Activated naive CD8-positive, alpha-beta T cell (primary cell): Measurements from ENCODE around the gene COL10A1.
A peak's percentile ranks its signal among the peaks of the same experiment; 100 is the strongest.
"Not testable (repeated sequence)": the region's sequence is repeated elsewhere in the genome, so short reads cannot be mapped to it uniquely, and the experiment has no call there.

Experiments used
- H3K27ac Mint-ChIP-seq: one replicate; pipeline ENCODE4 v1.8.0; 2021; ENCODE audit warnings: mixed read lengths
- H3K27me3 Mint-ChIP-seq: one replicate; pipeline ENCODE4 v1.8.0; 2021; ENCODE audit warnings: mixed read lengths
- H3K36me3 Mint-ChIP-seq: one replicate; pipeline ENCODE4 v1.8.0; 2021; ENCODE audit warnings: mixed read lengths
- H3K4me1 Mint-ChIP-seq: one replicate; pipeline ENCODE4 v1.8.0; 2021; ENCODE audit warnings: low read depth, mixed read lengths
- H3K4me3 Mint-ChIP-seq: one replicate; pipeline ENCODE4 v1.8.0; 2021; ENCODE audit warnings: mild to moderate bottlenecking, mixed read lengths
- H3K9me3 Mint-ChIP-seq: one replicate; pipeline ENCODE4 v1.8.0; 2021; ENCODE audit warnings: low read depth, mixed read lengths

Gene COL10A1

DNA sequence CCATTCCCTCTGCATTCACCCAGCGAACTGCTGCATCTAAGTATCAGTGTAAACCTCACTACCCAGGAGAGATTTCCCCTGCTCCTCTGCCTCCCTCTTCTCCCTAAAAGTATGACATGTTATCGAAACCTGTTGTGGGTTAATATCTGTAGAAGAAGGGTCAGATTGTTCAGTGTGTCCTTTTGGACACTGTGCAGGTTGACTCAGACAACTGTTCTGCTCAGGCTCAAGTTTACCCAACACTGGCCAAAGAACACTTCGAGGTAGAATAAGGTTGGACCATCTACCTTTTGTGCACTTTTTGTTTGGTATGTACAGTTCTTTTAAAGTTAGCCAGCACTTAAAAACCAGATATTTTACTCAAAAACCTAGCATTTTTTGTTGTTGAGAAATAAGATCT is 20.7 kb downstream of the COL10A1 start:
- H3K4me3 Mint-ChIP-seq: no peak overlapping the region
- no peak overlapping the region for H3K27ac Mint-ChIP-seq
- peaks cover 57% of the 10 kb centered on the region for H3K4me1 Mint-ChIP-seq
- H3K27me3 Mint-ChIP-seq: no peaks in the 10 kb centered on the region
- H3K36me3 Mint-ChIP-seq: peaks cover 5% of the 10 kb centered on the region
- H3K9me3 Mint-ChIP-seq: no peaks in the 10 kb centered on the region

DNA sequence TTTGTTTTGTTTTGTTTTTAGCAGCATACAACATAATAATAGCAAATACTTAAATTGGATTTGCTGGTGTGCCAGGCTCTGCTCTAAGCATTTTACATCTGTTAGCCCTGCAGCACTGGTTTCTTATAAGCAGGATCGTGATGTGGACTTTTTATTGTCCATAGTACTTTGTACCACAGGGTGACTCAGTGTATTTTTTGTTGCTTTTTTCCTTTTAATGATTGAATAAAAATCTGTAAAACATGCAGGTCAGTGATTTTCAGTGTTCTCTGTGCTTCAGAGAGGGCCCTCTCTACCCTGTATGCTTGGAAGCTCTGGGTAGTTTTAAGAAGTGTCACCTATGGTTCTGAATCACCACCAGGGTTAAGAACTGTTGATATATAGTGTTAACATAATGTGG is 21.3 kb downstream of the COL10A1 start:
- Mint-ChIP-seq H3K9me3 (no peaks in the 10 kb centered on the region), H3K4me3 (no peak overlapping the region), H3K36me3 (peaks cover 4% of the 10 kb centered on the region), H3K4me1 (peaks cover 62% of the 10 kb centered on the region), H3K27ac (no peak overlapping the region), H3K27me3 (no peaks in the 10 kb centered on the region)

DNA sequence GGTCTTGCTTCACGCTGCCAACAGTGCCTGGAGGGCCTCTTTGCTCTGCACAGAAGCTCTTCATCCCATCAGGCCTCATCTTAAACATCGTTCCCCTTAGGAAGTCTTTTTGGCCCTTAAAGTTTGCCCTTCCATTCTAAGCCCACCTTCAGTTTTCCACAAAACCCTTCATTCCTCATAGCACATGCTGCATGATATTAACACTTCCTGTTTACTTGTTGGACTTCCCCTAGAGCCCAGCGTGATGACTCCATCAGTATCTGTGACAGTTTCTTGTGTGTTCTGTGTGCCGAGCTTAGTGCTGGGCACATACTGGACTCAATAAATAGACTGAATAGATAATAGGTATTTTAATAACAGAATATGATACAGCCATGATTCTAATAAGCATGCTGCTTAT is 23.1 kb downstream of the COL10A1 start:
- Mint-ChIP-seq H3K4me1 (peaks cover 63% of the 10 kb centered on the region), H3K9me3 (no peaks in the 10 kb centered on the region), H3K4me3 (peak overlapping the region; percentile 94), H3K36me3 (peaks cover 2% of the 10 kb centered on the region), H3K27ac (no peak overlapping the region), H3K27me3 (no peaks in the 10 kb centered on the region)

DNA sequence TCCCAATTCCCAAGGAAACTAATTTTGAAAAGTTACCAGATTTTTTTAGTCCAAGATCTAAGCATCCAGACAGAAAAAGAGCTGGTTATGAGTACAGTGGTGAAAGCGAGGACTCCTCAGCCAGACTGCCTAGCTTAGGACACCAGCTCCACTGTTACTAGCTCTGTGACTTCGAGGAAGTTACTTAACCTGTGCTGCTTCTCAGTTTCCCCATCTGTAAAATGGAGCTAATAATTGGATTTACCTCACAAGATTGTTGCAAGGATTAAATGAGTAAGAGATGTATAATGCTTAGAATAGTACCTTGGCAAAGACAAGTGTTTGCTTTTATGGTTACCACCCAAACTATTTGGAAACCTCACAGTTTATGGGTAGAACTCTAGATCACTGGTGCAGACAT is 24.1 kb downstream of the COL10A1 start:
- H3K36me3 Mint-ChIP-seq: peaks cover 2% of the 10 kb centered on the region
- H3K4me1 Mint-ChIP-seq: peaks cover 63% of the 10 kb centered on the region
- no peaks in the 10 kb centered on the region for H3K9me3 Mint-ChIP-seq
- H3K4me3 Mint-ChIP-seq: peak overlapping the region; percentile 94
- no peaks in the 10 kb centered on the region for H3K27me3 Mint-ChIP-seq
- peak overlapping the region; percentile 92 for H3K27ac Mint-ChIP-seq

DNA sequence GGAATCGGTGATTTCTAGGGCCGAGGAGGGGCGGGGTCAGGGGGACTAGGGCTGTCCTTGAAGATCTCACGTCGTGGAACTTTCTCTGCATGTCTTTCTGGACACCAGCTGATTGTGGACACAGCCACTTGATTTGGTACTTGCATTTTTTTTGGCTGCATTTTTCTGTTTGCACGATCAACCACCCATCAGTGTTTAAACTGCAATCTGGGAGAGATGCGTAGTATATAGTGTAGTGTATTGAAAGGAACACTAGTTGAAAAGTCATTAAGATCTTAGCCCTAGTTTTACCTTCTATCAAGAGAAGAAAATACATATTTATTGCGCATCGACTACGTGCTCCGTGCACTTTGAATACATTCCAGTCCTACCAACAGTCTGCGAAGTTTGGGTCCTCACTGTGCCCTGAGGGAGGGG is 24.6 kb downstream of the COL10A1 start:
- H3K27me3 Mint-ChIP-seq: no peaks in the 10 kb centered on the region
- peak overlapping the region; percentile 92 for H3K27ac Mint-ChIP-seq
- H3K4me3 Mint-ChIP-seq: peak overlapping the region; percentile 94
- H3K36me3 Mint-ChIP-seq: peaks cover 3% of the 10 kb centered on the region
- H3K4me1 Mint-ChIP-seq: peaks cover 61% of the 10 kb centered on the region
- H3K9me3 Mint-ChIP-seq: peaks cover 1% of the 10 kb centered on the region

DNA sequence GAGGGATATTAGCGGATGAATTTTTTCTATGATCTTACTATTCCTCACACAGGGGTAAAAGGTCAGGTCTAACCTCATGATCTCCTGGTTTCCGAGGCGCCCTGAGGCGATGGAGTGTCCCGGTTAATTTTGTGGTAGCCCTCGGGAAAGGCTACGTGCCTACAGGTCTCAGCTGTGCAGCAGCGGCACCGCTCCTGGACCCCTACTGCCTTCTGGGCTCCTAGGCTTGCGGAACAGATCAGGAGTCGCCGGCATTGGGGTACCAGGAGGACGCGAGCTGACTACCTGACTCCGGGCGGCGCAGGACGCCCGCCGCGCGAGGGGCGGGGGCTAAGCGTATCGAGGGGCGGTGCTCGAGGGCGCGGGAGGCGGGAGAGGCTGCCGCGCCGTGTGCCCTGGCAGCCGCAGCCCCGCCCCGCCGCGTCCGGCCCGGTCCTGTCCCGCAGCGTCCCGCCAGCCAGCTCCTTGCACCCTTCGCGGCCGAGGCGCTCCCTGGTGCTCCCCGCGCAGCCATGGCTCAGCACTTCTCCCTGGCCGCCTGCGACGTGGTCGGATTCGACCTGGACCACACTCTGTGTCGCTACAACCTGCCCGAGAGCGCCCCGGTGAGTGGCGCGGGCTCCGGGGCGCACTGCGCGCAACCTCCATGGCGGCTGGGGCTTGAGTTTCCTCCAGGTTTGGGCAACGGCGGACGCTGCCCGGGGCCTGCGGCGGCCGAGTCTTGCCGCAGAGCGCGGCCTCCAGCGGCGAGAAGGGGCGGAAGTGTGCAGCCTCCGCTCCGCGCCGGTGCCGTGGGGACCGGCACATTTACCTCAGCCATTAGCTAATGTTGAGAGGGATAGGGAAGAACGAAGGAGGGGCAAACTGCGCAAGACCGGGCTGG is 25.3 kb downstream of the COL10A1 start, which contains the start of gene NT5DC1:
NT5DC1 (plus strand) TSS at position 435 of the 883 bp plus-strand sequence; CDS start at position 513, 78 bp downstream.
- H3K27ac Mint-ChIP-seq: peak within 1 kb of the TSS; percentile 92
- peaks cover 8% of the 10 kb centered on the region for H3K9me3 Mint-ChIP-seq
- no peaks in the 10 kb centered on the region for H3K27me3 Mint-ChIP-seq
- H3K4me1 Mint-ChIP-seq: peaks cover 54% of the 10 kb centered on the region
- H3K36me3 Mint-ChIP-seq: peaks cover 7% of the 10 kb centered on the region
- H3K4me3 Mint-ChIP-seq: peak within 1 kb of the TSS; percentile 94

DNA sequence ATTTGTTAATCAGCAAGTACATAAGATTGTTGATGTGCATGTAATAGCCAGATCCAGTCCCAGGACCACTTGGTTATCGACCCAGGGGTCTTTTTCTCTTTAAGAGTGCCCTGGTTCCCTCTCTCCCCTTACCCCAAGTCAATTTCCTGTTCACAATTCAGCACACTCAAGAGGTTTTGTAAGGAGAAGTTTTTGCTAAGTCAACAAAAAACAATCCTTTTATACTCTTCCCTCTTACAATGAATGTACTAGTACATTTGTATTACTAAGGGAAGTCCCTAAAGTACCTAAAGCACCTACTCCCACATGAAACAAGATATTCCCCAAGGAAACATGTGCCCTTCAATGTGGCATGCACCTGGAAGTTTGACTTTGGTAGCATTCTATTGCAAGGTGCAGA is 26.9 kb downstream of the COL10A1 start:
- Mint-ChIP-seq H3K4me1 (peaks cover 38% of the 10 kb centered on the region), H3K27me3 (no peaks in the 10 kb centered on the region), H3K9me3 (peaks cover 10% of the 10 kb centered on the region), H3K4me3 (no peak overlapping the region), H3K36me3 (peaks cover 12% of the 10 kb centered on the region), H3K27ac (no peak overlapping the region)

DNA sequence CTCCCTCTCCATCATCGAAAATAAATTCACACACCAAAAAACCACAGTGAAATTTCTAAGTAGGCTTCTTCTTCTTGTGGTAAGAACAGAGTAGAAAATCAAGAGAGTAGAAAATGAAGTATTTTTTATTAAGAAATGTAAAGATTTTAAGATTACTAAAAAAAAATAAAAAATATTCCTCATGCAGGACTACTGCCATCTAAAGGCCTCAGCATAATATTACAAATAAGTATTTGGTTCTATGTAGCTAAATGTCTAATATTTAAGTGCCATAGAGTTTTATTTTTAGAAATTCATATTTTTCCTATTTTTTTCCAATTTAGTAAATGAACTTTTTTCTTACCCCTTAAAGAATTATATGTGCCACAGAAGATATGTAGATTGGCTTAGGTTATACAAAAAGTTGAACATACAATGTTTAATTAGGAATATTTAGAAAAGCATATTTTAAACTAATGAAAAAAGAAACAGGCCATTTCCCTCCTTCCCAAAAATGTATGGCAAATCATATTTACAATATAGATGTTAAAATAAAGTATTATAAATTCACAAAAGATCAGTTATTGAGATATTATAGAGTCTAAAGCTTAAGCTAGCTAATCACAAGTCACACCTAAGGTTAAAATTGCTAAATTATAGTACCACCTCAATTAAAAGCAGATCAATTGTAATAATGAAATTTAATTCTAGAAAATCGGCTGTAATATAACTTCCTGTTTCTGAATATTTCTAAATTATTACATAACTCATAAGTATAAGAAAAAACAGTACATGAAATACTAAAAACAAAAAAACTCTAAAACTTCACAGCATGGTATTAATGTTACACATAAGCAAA is 28.7 kb downstream of the COL10A1 start:
- Mint-ChIP-seq H3K4me1 (peaks cover 21% of the 10 kb centered on the region), H3K27ac (no peak overlapping the region), H3K27me3 (no peaks in the 10 kb centered on the region), H3K36me3 (peaks cover 9% of the 10 kb centered on the region), H3K9me3 (peaks cover 10% of the 10 kb centered on the region), H3K4me3 (no peak overlapping the region)

DNA sequence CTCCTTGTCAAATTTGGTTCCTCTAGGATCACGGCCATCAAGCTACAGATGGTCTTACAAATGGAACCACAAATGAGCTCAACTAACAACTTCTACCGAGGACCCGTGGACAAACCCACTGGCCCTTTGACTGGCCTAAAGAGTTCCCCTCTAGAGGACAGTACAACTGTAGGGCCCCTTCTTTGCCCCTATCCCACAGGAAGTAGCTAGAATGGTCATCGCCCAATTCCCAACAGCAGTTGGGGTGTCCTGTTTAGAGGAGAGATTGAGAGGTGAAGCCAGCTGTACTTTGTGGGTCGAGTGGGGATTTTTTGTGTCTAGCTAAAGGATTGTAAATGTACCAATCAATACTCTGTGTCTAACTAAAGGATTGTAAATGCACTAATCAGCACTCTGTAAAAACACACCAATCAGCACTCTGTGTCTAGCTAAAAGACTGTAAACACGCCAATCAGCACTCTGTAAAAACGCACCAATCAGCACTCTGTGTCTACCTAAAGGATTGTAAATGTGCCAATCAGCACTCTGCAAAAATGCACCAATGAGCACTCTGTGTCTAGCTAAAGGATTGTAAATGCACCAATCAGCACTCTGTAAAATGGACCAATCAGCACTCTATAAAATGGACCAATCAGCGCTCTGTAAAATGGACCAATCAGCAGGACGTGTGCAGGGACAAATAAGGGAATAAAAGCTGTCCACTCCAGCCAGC is 29.7 kb downstream of the COL10A1 start:
- not testable (repeated sequence) for H3K36me3 Mint-ChIP-seq, H3K27ac Mint-ChIP-seq, H3K4me3 Mint-ChIP-seq, H3K27me3 Mint-ChIP-seq, H3K9me3 Mint-ChIP-seq
- peaks cover 11% of the 10 kb centered on the region for H3K4me1 Mint-ChIP-seq

DNA sequence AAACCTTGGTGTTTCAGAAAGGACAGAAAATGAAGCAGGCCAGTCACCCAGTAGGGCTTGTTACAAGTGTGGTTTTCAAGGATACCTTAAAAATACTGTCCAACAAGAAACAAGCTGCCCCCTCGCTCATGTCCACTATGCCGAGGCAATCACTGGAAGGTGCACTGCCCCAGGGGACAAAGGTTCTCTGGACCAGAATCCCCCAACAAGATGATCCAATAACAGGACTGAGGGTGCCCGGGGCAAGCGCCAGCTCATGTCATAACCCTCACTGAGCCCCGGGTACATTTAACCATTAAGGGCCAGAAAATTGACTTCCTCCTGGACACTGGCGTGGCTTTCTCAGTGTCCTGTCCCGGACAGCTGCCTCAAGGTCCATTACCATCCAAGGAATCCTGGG is 31.9 kb downstream of the COL10A1 start:
- no peaks in the 10 kb centered on the region for H3K27me3 Mint-ChIP-seq
- H3K4me3 Mint-ChIP-seq: no peak overlapping the region
- peaks cover 3% of the 10 kb centered on the region for H3K4me1 Mint-ChIP-seq
- peaks cover 9% of the 10 kb centered on the region for H3K36me3 Mint-ChIP-seq
- no peak overlapping the region for H3K27ac Mint-ChIP-seq
- peaks cover 10% of the 10 kb centered on the region for H3K9me3 Mint-ChIP-seq

DNA sequence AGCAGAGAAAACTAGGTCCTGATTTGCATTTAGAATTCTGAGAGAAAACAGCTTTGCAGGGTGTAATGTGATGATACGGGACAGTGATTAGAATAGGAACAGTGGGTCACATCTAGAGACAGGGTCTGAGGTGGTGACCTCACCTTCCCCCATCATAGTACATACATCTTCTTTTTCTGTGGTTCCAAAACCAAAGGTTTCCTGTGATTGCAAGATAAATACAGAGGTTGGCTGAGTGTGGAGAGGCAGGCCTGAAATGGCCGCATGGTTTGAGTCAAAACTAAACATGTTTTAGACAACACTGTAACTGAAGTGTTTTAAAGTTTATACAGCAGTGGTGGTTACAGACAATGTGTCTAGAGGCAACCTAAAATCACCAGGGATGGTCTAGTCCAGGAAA is 35.7 kb downstream of the COL10A1 start:
- H3K36me3 Mint-ChIP-seq: peaks cover 3% of the 10 kb centered on the region
- H3K27me3 Mint-ChIP-seq: no peaks in the 10 kb centered on the region
- H3K4me1 Mint-ChIP-seq: peaks cover 3% of the 10 kb centered on the region
- no peak overlapping the region for H3K4me3 Mint-ChIP-seq
- no peak overlapping the region for H3K27ac Mint-ChIP-seq
- H3K9me3 Mint-ChIP-seq: no peaks in the 10 kb centered on the region

DNA sequence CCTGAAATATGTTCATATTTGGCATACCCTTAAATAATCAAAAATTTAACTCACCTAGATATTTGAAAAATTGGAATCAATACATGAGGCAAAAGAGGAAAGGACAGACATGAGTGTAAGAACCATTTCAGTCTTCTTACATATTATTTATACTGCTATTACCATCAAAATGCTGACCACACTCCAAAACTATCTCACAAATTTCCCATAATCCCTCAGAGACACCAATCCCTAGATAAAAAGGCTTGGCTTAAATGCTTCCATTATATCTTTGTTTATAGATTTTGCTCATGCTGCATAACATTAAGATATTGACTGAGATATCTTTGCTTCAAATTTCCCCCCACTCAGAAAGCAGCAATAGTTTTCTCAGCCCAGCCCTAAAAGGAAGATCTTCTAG is 37.0 kb downstream of the COL10A1 start:
- no peaks in the 10 kb centered on the region for H3K36me3 Mint-ChIP-seq
- H3K9me3 Mint-ChIP-seq: no peaks in the 10 kb centered on the region
- peaks cover 3% of the 10 kb centered on the region for H3K4me1 Mint-ChIP-seq
- no peak overlapping the region for H3K27ac Mint-ChIP-seq
- no peak overlapping the region for H3K4me3 Mint-ChIP-seq
- peaks cover 2% of the 10 kb centered on the region for H3K27me3 Mint-ChIP-seq

DNA sequence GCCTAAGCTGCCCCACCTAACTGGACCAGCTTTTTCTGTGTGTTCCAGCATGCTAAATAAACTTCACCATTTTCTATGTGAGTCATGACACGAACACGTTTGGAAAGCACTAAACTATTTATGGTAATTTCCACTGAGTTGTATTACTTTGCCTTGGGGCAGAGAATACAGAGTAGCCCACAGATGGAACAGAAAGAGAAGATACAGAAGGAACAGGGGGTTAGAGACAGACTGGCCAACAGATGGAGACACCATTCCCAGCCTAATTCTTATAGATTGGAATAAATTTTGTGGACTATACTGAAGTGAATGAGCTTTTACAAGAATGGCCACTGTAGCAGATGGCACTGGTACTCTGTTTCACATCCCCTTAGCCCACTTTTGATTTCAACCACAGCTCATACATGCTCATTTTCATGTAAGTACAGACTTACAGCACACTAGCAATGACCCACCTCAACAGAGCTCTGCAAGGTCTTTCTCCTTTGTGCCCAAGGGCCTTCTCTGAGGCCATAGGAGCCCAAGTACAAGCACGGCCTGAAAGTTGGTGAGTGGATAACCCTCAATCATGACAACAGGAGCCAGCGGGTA is 38.4 kb downstream of the COL10A1 start:
- Mint-ChIP-seq H3K27ac (no peak overlapping the region), H3K9me3 (no peaks in the 10 kb centered on the region), H3K27me3 (peaks cover 5% of the 10 kb centered on the region), H3K36me3 (no peaks in the 10 kb centered on the region), H3K4me3 (no peak overlapping the region), H3K4me1 (peaks cover 3% of the 10 kb centered on the region)

DNA sequence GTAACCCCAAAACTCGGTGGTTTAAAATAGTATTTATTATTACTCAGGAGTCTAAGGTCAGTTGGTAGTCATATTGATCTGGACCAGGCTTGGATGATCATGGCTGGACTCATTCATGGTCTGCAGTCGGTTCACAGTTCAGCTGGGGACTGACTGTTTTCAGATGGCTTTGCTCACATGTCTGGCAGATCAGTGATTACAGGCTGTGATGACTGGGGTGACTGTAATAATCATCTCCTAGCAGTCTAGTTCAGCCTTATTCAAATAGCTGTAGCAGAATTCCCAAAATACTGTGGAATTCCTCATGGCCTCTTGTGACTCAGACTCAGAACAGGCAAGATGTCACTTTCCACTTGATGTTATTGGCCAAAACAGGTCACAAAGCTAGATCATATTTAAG is 41.6 kb downstream of the COL10A1 start:
- Mint-ChIP-seq H3K4me1 (no peaks in the 10 kb centered on the region), H3K27me3 (peaks cover 16% of the 10 kb centered on the region), H3K36me3 (no peaks in the 10 kb centered on the region), H3K4me3 (no peak overlapping the region), H3K27ac (no peak overlapping the region), H3K9me3 (no peaks in the 10 kb centered on the region)
